HL-60/S4 treated with retinoic acid at 250 ng/mL for 4 days and 3 days (cell line): ENCODE data around the gene OPCML.

Experiments used
- in situ Hi-C: fragments of 300-500 bp; cut with MboI; formaldehyde crosslinking; loops from 2 replicates; pipeline ENCODE4 v1.7.0; 2022; ENCODE audit warnings: low sequenced_read_pairs

Gene OPCML

DNA sequence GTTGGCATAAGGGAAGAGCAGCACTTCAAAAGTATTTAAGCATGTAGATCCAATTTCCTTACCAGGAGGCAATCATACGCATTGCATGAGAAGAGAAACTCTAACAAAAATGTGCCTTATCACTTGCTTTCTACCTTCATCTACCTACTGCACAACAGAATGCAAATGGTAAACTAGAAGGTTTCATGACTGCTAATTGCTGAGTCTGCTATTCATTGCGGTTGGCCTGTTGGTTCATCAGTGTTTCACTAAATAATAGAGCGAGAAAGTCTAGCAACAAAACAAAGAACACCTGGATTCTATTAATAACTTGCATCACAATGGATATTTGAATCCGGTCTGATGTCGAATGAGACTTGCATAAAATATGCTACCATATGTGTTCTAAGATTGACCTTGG is 229.0 kb downstream of the OPCML start:
- in situ Hi-C loops, result no loop called here

DNA sequence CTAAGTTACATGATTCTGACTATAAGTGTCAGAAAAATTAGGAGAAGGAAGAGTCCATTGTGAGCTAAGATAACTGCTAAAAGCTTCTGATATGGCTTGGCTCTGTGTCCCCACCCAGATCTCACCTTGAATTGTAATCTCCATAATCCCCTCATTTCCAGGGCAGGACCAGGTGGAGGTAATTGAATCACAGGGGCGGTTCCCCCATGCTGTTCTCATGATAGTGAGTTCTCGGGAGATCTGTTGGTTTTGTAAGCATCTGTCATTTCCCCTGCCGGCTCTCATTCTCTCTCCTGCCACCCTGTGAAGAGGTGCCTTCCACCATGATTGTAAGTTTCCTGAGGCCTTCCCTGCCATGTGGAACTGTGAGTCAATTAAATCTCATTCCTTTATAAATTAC is 230.2 kb downstream of the OPCML start:
- in situ Hi-C loops, result no loop called here

DNA sequence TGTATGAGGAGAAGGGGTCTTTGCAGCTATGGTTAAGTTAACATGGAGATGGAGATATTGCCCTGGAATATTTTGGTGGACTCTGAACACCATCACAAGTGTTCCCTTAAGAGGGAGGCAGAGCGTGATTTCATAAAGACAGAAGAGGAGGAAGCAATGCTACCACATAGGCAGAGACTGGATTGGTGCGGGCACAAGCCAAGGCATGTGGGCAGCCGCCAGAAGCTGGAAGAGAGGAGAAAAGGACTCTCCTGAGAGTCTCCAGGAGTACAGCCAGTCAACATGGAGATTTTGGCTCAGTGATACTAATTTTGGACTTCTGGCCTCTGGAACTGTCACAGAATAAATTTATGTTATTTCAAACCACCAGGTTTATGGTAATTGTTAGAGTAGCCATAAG is 231.6 kb downstream of the OPCML start:
- in situ Hi-C loops, result no loop called here

GRCh38 chr11:133291780-133292179 is 240.5 kb downstream of the OPCML start:
- in situ Hi-C loops, result no loop called here

DNA sequence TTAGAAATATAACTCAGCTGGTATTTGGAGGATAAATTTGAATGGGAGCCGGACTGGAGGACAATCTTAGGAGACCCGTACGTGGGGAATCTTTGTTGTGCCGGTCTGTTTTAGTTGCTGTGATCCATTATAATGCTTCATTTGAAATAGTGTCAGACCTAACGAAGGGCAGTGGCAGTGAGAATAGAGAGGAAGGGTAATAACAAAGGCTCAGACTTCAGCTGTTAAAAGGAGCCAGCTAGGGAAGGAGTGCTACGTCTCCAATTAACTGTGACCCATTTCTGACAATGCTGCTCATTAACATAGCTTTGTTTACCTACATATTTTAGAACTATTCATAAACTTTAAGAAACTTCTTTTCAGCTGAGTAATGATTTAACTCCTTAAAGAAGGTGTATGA is 246.9 kb downstream of the OPCML start:
- in situ Hi-C loops, result no loop called here

DNA sequence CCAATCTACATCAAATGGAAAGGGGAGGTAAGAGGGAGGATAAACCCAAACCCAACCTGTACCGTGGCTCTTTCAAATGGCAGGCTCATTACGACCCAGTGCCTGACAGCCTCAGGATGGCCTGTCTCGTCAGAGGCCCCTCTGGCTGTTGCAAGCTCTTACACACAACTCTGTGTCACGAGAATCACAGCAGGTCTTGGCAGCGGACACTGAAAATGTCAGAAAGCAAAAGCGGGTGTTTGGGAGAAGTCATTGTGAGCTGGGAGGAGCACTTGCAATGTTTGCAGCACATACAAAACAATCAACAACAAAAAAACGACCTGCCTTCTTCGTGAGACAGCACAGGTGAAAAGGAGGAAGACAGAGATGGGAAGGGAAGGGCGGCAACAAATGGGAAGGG is 248.1 kb downstream of the OPCML start:
- in situ Hi-C loops, result no loop called here

DNA sequence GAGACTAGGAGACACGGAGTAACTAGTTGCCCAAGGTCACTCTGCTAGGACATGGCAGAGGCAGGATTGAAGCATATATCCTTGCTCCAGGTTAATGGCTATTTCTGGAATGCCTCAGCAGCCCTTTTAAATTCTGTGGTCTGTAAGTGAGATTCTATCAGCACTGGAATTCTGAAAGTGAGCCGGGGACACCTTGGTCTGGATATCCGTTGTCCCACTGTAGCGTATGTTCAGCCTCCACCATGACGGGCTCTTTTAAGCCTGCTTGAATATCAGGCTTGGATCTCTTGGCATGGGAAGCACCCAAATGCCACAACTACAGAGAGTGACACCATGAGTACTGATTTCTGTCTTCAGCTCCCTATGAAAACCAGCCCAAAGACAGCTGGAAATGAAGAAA is 254.4 kb downstream of the OPCML start:
- in situ Hi-C loops, result no loop called here

- in situ Hi-C loops, result no loop called here
Observed at GRCh38 chr11:133271871-133272776, 260.2 kb downstream of the OPCML start.

GRCh38 chr11:133271206-133271605 is 261.1 kb downstream of the OPCML start:
- in situ Hi-C loops, result no loop called here

DNA sequence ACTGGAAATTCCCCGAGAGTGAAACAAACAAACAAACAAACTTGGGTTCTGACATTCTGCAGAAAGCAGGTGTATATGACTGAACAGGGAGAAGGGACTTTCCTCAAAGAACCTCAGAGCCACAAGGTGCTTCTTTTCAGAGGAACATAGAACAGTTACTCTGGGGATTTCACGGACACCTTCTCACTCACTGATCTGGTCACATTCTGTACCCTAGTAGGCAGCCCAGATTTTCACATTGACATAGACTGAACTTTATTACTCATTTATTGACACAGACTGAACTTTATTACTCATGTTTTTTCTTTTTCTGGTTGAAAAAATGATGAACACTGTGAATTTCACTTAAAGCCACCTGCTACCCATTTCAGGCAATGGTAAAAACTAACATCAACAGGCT is 263.0 kb downstream of the OPCML start:
- in situ Hi-C loops, result no loop called here

GRCh38 chr11:133266986-133267385 is 265.3 kb downstream of the OPCML start:
- in situ Hi-C loops, result no loop called here

GRCh38 chr11:133265530-133266035 is 266.7 kb downstream of the OPCML start:
- in situ Hi-C loops, result no loop called here

DNA sequence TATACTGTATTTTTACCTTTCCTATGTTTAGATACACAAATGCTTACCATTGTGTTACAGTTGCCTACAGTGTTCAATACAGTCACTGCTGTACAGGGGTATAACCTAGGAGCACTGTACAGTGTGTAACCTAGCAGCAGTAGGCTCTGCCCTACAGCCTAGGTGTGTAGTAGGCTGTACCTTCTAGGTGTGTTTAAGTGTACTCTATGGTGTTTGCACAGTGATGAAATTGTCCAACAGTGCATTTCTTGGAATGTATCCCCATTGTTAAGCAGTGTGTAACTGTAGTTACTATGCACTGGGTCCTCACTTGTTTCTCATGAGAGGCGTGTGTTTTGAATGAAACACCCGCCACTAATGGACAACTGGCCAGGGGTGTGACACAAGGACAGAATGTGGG is 269.0 kb downstream of the OPCML start:
- in situ Hi-C loops, result no loop called here

GRCh38 chr11:133258751-133259150 is 273.6 kb downstream of the OPCML start:
- in situ Hi-C loops, result no loop called here

GRCh38 chr11:133254601-133255000 is 277.7 kb downstream of the OPCML start:
- in situ Hi-C loops, result no loop called here

DNA sequence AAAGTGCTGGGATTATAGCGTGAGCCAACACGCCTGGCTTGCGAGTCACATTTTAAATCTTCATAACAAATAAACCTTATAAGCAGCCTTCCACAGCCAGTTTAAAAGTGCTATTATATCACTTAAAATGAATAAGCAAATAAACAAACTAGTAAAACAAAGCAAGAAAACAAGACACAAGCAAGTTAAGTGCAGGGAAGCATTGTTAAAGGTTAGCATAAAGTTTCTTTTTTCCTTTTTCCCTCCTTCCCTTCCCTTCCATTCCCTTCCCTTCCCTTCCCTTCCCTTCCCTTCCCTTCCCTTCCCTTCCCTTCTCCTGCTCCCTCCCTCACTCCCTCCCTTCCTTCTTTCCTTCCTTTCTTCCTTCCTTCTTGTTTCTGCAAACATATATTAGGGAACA is 278.7 kb downstream of the OPCML start:
- in situ Hi-C loops, result no loop called here

DNA sequence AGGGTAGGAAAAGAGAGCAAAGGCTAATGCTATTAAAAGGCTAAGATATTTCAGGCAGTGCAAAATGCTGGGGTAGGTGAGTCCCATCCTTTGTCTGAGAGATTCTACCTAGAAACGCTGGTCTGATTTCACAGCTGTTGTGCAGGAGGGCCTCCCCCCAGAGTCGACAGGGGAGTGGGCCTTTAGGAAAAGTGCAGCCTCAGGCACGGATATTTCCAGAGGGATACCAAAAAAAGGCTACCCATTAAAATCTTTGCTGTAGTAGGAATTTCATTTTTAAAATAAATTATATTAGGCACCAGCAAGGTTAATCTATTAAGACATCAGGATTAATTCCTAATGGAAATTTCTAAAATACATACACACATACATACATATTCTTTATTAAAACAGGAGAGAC is 280.5 kb downstream of the OPCML start:
- in situ Hi-C loops, result no loop called here

DNA sequence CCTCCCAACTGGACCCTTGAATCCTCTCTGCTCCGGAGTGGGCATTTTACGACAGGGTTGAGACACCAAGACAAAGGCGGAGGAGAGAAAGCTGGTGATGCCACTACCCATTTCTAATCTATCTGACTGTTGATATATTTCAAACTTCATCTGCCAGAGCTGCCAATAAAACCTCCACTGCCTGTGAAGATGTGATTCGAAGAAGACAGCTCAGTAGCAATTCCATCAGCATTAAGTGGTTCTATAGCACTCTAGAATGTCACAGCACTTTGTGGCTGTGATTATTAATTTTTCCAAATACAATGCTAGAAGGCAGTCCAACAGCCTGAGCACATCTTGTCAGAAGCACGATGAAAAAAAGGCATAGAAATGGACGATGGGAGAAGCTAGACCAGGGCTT is 282.8 kb downstream of the OPCML start:
- in situ Hi-C loops, result no loop called here

GRCh38 chr11:133249065-133249464 is 283.2 kb downstream of the OPCML start:
- in situ Hi-C loops, result no loop called here

- in situ Hi-C loops, result no loop called here
Observed at GRCh38 chr11:133243832-133244231, 288.5 kb downstream of the OPCML start.

DNA sequence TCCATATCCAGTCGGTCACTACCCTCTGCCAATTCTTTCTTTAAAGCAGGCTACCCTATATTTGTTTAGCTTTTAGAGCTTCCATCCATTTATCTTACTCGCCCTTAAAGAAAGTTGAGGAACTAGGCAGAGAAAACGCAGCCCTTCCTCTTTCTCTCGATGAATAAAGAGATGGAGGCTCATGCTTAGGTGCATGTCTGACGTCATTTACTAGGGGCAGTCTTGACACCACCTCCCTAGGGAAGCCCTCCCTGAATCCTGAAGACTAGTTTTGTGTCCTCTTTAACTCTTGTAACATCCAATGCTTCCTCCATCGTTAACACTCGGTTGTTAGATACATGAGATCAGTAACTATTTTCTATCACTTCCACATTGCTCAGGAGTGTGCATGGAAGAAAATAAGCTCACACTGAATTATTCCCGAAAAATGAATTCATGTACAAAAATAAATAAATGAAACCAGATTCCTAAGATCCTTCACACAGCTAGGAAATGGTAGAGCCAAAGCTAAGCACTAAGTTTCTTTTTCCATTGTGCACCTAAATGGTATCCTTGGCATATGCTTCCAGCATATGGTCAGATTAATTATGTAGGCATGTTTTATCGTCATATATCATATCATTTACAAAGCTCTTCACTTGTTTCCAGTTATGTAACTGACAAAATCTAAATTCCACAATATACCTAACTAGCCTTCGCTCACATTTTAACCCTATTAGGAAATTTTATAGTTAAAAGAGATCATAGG is 291.2 kb downstream of the OPCML start:
- in situ Hi-C loops, result no loop called here

GRCh38 chr11:133239575-133239974 is 292.7 kb downstream of the OPCML start:
- in situ Hi-C loops, result no loop called here
